Eye (tissue), 1 donor: ENCODE results near the gene ELOVL4.

ENCODE experiments used
- DNase-seq: peaks from one replicate; pipeline ENCODE4 v3.0.0-alpha.2; 2015

ELOVL4 gene

GRCh38 chr6:79947191-79948186 lies at the start of gene ELOVL4:
Gene ELOVL4 (minus strand): TSS chr6:79947553. CDS start chr6:79947279, 274 bp downstream.
- peak; percentile 93 for DNase-seq

DNA sequence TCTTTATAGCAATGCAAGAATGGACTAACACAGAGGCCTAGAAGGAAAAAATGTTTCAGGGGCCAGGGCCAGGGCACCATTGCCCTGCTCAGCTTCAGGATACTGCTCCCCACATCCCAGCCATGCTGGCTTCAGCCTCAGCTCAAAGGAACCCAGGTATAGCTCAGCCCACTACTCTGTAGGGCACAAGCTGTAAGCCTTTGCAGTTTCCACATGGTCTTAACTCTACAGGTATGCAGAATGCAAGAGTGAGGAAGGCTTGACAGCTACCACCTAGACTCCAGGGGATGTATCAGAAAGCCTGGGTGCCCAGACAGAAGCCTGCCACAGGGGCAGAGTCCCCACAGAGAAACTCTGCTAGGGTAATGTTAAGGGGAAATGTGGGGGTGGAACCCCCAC lies 46.6 kb upstream of the ELOVL4 start:
- DNase-seq = no peak

- DNase-seq = no peak
Observed at GRCh38 chr6:79993012-79993910, 45.9 kb upstream of the ELOVL4 start.

- no peak for DNase-seq
Observed at GRCh38 chr6:79989641-79990040, 42.3 kb upstream of the ELOVL4 start.

DNA sequence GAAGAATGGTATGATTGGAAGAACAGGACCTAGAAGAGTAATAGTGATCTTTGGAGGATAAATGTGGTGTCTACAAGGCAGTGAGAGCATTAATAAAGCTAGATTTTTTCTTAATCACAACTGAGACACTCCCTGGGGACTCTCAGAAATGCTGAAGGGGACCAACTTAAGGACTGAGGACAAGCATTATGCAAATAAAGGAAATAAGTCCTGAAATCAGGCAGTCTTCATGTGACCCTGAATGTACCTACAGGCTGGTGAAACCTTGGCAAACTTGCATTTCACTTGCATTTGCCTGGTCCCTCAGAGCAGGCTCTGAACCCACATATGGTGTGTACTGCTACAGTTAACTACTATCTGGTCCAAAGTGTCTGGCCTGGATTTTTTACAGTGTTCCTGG lies 37.8 kb upstream of the ELOVL4 start:
- DNase-seq = no peak

DNA sequence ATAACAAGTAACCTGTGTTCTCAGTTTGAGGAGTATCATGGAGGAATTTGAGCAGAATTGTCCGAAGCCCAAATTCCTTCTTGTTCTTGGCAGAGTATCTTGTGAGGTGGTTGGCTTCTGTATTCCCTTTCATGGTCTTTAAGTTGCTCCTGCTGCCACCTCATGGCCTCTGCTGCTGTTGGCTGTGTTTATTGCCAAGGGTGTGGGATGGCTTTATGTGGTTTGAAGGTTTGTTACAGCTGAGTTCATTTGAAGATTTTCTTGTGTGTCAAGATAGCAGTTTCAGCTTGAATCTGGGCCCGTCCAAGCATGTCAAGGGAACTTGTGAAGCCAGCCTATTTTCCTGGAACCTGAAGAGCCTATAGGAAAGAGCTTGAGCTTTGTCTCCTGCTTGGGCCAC lies 36.9 kb upstream of the ELOVL4 start:
- peak; percentile 8 for DNase-seq

- no peak for DNase-seq
Observed at GRCh38 chr6:79981652-79982051, 34.3 kb upstream of the ELOVL4 start.

DNA sequence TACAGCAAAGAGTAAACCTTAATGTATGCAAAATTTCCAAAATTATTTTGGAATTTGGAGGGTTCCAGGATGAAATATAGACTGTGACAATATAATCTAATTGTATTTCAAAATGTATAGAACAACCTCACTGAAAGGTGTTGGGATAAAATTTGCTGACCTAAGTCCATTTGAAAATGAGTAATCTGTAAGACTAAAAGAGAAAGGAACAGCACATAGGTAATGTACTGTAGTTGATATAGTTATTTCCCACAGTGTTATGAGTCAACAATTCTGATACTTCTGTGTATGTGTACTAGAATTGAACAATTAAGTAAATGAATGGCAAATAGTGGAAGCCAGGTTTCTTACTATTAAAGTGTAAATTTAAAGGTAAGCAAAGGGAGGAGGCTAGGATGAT lies 23.8 kb upstream of the ELOVL4 start:
- no peak for DNase-seq

DNA sequence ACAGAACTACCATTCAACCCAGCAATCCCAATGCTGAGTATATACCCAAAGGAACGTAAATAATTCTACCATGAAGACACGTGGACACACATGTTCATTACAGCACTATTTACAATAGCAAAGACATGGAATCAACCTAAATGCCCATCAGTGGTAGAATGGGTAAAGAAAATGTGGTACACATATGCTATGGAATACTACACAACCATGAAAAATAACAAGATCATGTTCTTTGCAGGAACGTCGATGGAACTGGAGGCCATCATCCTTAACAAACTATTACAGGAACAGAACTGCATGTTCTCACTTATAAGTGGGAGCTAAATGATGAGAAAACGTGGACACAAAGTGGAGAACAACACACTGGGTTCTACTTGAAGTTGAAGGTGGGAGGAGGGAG lies 22.4 kb upstream of the ELOVL4 start:
- no peak for DNase-seq

- DNase-seq = no peak
Observed at GRCh38 chr6:79967178-79967577, 19.8 kb upstream of the ELOVL4 start.

- DNase-seq = no peak
Observed at GRCh38 chr6:79964607-79965081, 17.3 kb upstream of the ELOVL4 start.

- DNase-seq = no peak
Observed at GRCh38 chr6:79954849-79955248, 7.5 kb upstream of the ELOVL4 start.

DNA sequence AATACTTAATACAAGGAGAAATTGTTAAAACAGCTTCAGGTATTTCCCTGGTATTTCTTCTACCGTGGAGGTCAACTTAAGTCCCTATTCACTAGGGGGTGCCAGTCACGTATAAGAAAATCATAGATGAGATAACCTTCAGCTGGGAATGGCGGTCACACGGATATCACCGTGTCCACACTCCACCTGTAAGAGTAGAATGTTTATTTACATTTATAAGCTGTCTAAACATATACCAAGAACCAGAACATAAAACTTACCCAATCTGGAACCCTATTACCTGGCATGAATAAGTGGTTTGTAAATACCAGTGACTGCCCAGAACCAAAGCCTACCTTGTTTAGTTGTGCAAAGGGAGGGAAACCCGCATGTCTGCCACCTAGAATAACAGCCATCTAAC lies 1.9 kb upstream of the ELOVL4 start:
- peak; percentile 71 for DNase-seq

- peak; percentile 85 for DNase-seq
Observed at GRCh38 chr6:79946272-79947190, 822 bp downstream of the ELOVL4 start.

DNA sequence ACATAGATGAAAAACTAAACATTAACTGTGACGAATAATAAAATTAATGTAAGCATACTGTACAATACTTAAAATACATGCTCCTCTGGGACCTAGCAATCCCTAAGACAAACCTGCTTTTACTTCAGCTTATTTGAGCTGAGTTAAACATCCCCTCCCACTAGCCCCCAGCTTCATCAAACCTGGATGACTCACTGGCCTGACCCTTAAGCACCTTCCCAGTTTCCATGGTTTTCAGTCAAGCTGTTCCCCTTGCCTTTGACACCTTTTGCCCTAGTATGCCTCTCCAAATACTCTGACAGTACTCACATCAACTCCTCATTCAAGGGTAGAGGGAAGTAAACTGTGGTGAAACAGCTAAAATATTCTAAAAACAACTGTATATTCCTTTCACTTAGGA lies 4.2 kb downstream of the ELOVL4 start:
- DNase-seq = no peak

DNA sequence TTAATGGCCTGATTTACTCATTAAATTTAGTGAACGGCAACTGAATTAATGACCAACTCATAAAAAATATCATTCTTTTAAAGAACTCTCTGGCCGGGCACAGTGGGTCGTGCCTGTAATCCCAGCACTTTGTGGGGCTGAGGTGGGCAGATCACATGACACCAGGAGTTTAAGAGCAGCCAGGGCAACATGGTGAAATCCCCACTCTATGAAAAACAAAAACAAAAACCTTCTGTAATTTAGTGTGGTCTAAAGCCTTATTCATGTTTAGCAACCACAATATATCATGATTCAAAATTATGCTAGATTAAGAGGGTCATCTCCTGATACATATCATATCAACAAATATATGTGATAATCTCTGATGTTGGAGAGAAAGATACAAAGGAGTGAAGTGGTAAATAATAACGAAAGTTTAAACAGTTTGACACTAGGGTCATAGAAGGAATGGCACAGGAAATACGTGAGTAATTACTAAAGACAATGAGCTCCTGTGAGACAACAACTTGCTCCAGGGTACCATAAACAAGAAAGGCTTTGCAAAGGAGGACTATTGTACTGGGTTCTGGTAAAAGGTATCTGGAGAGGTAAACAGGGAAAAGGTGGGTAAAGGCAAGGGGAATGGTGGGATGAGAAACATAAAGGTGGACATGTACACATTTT lies 5.7 kb downstream of the ELOVL4 start:
- no peak for DNase-seq

- DNase-seq = no peak
Observed at GRCh38 chr6:79928478-79928998, 18.8 kb downstream of the ELOVL4 start.

GRCh38 chr6:79927758-79928157 lies 19.6 kb downstream of the ELOVL4 start:
- no peak for DNase-seq

DNA sequence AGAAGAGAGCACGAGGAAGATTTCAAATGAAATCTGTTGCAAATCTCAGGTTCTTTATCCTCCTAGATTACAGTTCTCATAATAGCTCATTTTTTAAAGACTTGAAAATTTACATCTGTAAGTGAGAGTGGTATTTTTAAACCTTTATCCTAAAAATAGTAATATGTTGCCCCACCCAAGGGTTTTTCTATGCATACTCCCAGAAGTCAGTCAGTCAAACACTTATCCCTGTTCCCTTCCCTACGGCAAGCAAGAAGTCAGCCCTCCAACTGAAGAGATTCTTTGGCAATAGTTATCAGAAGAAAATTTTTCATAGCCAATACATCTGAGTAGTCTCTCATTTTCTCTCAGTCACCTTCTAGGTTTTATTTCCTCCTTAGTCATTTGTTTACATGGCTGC lies 24.1 kb downstream of the ELOVL4 start:
- no peak for DNase-seq

GRCh38 chr6:79922018-79922417 lies 25.3 kb downstream of the ELOVL4 start:
- DNase-seq = no peak

- no peak for DNase-seq
Observed at GRCh38 chr6:79913369-79913768, 34.0 kb downstream of the ELOVL4 start.

DNA sequence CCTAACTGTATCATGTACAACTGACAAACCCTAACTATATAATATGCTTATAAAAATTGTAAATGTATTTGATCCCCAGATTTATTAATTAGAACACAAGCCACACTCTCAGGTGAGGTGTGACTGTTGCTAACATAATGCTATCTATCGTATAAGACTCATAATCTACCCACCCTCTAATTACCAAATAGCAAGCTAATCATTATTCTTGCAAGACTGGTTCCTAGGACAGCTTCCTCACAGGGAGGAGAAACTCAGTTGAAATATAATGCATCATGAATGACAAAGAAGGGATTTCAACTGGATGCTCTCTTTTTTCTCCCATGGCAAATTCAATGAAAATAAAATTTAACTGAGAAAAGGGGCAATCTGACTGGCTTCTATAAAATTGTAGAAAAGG lies 35.4 kb downstream of the ELOVL4 start:
- DNase-seq = no peak
